H1 (cell line): ENCODE data around the gene ASB4. TPM values are rescaled to one million over a fixed set of nuclear protein-coding genes. Genes with fewer than 3 reads are reported as not detected.

ENCODE experiments used
- CTCF ChIA-PET: fragments of 300-600 bp; sonication (Branson Sonifier 250); formaldehyde crosslinking; loops from one replicate; lab custom pipeline; 2021; ENCODE audit not compliant: partially characterized antibody; lab: Charles Lee
- POLR2A ChIA-PET: fragments of 300-600 bp; sonication (Branson Sonifier 250); formaldehyde crosslinking; loops from one replicate; lab custom pipeline; 2021; ENCODE audit warnings: inconsistent platforms; ENCODE audit not compliant: partially characterized antibody; lab: Charles Lee
- DNase-seq, 2 experiments: peaks; one replicate each; pipeline versions ENCODE4 v3.0.0 to v3.0.0-alpha.2; 2010 to 2022; ENCODE audit warnings: low spot score in 2 of 2, low read depth in 1 of 2, mixed read lengths in 1 of 2
- FAIRE-seq: peaks from 2 replicates; lab custom pipeline; 2011; peaks lifted over from hg19 to GRCh38; lab: Jason Lieb, UNC
- H2AFZ ChIP-seq: 2 replicates; pipeline ENCODE4 v1.8.1; 2012; ENCODE audit warnings: low read length, inconsistent platforms
- H2AK5ac ChIP-seq: 2 replicates; pipeline ENCODE4 v1.6.1; 2013; ENCODE audit warnings: low read depth, low read length
- H2BK120ac ChIP-seq: replicated peaks from 2 replicates; pipeline ENCODE3; 2013; ENCODE audit warnings: low read depth, low read length, inconsistent platforms
- H2BK12ac ChIP-seq: 2 replicates; pipeline ENCODE4 v1.6.1; 2013; ENCODE audit warnings: low read depth, low read length
- H2BK15ac ChIP-seq: 2 replicates; pipeline ENCODE4 v1.6.1; 2013; ENCODE audit warnings: low read length
- H2BK20ac ChIP-seq: 2 replicates; pipeline ENCODE4 v1.6.1; 2013; ENCODE audit warnings: low read length
- H2BK5ac ChIP-seq: 2 replicates; pipeline ENCODE4 v1.6.1; 2013; ENCODE audit warnings: low read depth, low read length
- H3K14ac ChIP-seq: 2 replicates; pipeline ENCODE4 v1.6.1; 2013; ENCODE audit warnings: inconsistent platforms; ENCODE audit not compliant: insufficient read length
- H3K18ac ChIP-seq: 2 replicates; pipeline ENCODE4 v1.6.1; 2013; ENCODE audit warnings: low read length; ENCODE audit errors: extremely low read depth
- H3K23ac ChIP-seq: 2 replicates; pipeline ENCODE4 v1.6.1; 2013; ENCODE audit warnings: inconsistent platforms; ENCODE audit not compliant: insufficient read length
- H3K23me2 ChIP-seq: 2 replicates; pipeline ENCODE4 v1.6.1; 2013; ENCODE audit warnings: low read depth, low read length
- H3K27ac ChIP-seq: 2 replicates; pipeline ENCODE4 v1.6.1; 2011; ENCODE audit warnings: low read depth, low read length, inconsistent platforms
- H3K27me3 ChIP-seq, 4 experiments: replicated peaks in 1 of 4; 1 replicate in 1 of 4; 2 replicates in 3 of 4; pipeline versions ENCODE4 v1.6.1 to v1.8.1; 2011 to 2013; ENCODE audit warnings: low read length in 3 of 4, mild to moderate bottlenecking in 3 of 4, inconsistent platforms in 2 of 4, mixed read lengths in 2 of 4, moderate library complexity in 1 of 4; ENCODE audit not compliant: control insufficient read depth in 3 of 4, insufficient read depth in 3 of 4; ENCODE audit errors: extremely low read depth in 1 of 4
- H3K36me3 ChIP-seq, 4 experiments: 2 replicates each; pipeline versions ENCODE4 v1.6.1 to v1.8.1; 2011 to 2013; ENCODE audit warnings: mild to moderate bottlenecking in 4 of 4, low read length in 3 of 4, moderate library complexity in 2 of 4, control low read depth in 1 of 4, inconsistent platforms in 1 of 4; ENCODE audit not compliant: insufficient read depth in 4 of 4, control insufficient read depth in 2 of 4
- H3K4ac ChIP-seq: replicated peaks from 2 replicates; pipeline ENCODE3; 2013; ENCODE audit warnings: low read length, low read depth, mixed read lengths, inconsistent platforms; ENCODE audit not compliant: insufficient read length
- H3K4me1 ChIP-seq, 4 experiments: replicated peaks in 1 of 4; 1 replicate in 1 of 4; 2 replicates in 3 of 4; pipeline versions ENCODE4 v1.6.1 to v1.8.1; 2011 to 2013; ENCODE audit warnings: low read length in 3 of 4, inconsistent platforms in 2 of 4, mixed read lengths in 1 of 4; ENCODE audit not compliant: insufficient read depth in 4 of 4, control insufficient read depth in 3 of 4
- H3K4me2 ChIP-seq, 2 experiments: 2 replicates each; pipeline versions ENCODE4 v1.6.1 to v1.8.1; 2011 to 2013; ENCODE audit warnings: low read depth in 2 of 2, low read length in 2 of 2, control low read depth in 1 of 2, inconsistent platforms in 1 of 2, mild to moderate bottlenecking in 1 of 2; ENCODE audit not compliant: insufficient read depth in 1 of 2
- H3K4me3 ChIP-seq, 4 experiments: fragments of 200-600, 300-600 bp in 1 of 4; sonication (generic), shearing (Covaris generic), sonication (Bioruptor Twin) in 1 of 4; 2 replicates each; pipeline versions ENCODE4 v1.5.1 to v1.8.1; 2011 to 2016; ENCODE audit warnings: low read length in 4 of 4, low read depth in 3 of 4, control low read depth in 2 of 4, inconsistent platforms in 2 of 4, mild to moderate bottlenecking in 2 of 4, mixed read lengths in 1 of 4, moderate library complexity in 1 of 4; ENCODE audit not compliant: insufficient read depth in 2 of 4; ENCODE audit errors: extremely low read depth in 1 of 4
- H3K56ac ChIP-seq: replicated peaks from 2 replicates; pipeline ENCODE3; 2013; ENCODE audit warnings: low read depth, mild to moderate bottlenecking, mixed read lengths, low read length, inconsistent platforms; ENCODE audit not compliant: insufficient read length
- H3K79me1 ChIP-seq: 2 replicates; pipeline ENCODE4 v1.6.1; 2013; ENCODE audit warnings: low read depth, low read length, control low read depth
- H3K79me2 ChIP-seq, 2 experiments: 2 replicates each; pipeline versions ENCODE4 v1.6.1 to v1.8.1; 2012 to 2013; ENCODE audit warnings: low read length in 2 of 2, mild to moderate bottlenecking in 2 of 2, inconsistent platforms in 1 of 2; ENCODE audit not compliant: insufficient read depth in 2 of 2, control insufficient read depth in 1 of 2
- H3K9ac ChIP-seq, 4 experiments: replicated peaks in 1 of 4; 1 replicate in 1 of 4; 2 replicates in 3 of 4; pipeline versions ENCODE4 v1.6.1 to v1.8.1; 2011 to 2013; ENCODE audit warnings: low read depth in 3 of 4, low read length in 3 of 4, control low read depth in 2 of 4, mild to moderate bottlenecking in 2 of 4, moderate library complexity in 2 of 4, inconsistent platforms in 1 of 4; ENCODE audit errors: extremely low read depth in 1 of 4
- H3K9me3 ChIP-seq, 2 experiments: 2 replicates each; pipeline versions ENCODE4 v1.6.1 to v1.8.1; 2012 to 2013; ENCODE audit warnings: mild to moderate bottlenecking in 2 of 2, moderate library complexity in 2 of 2, control low read depth in 1 of 2, inconsistent platforms in 1 of 2, low read depth in 1 of 2, low read length in 1 of 2, mixed read lengths in 1 of 2; ENCODE audit not compliant: insufficient read depth in 2 of 2
- H4K20me1 ChIP-seq, 2 experiments: replicated peaks in 1 of 2; 2 replicates each; pipeline versions ENCODE3 to v1.8.1; 2011 to 2013; ENCODE audit warnings: inconsistent platforms in 2 of 2, low read length in 2 of 2, mild to moderate bottlenecking in 1 of 2; ENCODE audit not compliant: insufficient read depth in 2 of 2, control insufficient read depth in 1 of 2
- H4K5ac ChIP-seq: 2 replicates; pipeline ENCODE4 v1.6.1; 2013; ENCODE audit warnings: low read length, low read depth, mixed read lengths, inconsistent platforms; ENCODE audit not compliant: insufficient read length
- H4K8ac ChIP-seq: 2 replicates; pipeline ENCODE4 v1.8.0; 2013; ENCODE audit warnings: mild to moderate bottlenecking, moderate library complexity, low read length, inconsistent platforms; ENCODE audit not compliant: insufficient read depth; ENCODE audit errors: extremely low read depth
- H4K91ac ChIP-seq: replicated peaks from 2 replicates; pipeline ENCODE3; 2013; ENCODE audit warnings: low read length, mixed read lengths, inconsistent platforms; ENCODE audit not compliant: insufficient read length
- ATF3 ChIP-seq: IDR thresholded peaks from 2 replicates; pipeline ENCODE4 v1.6.1; 2011; ENCODE audit warnings: low read depth, mild to moderate bottlenecking, low read length; ENCODE audit not compliant: insufficient read depth
- BCL11A ChIP-seq, 2 experiments: IDR thresholded peaks; one replicate each; pipeline ENCODE4 v1.6.1; 2011; ENCODE audit warnings: low read depth in 2 of 2, low read length in 2 of 2, mild to moderate bottlenecking in 2 of 2
- CREB1 ChIP-seq: IDR thresholded peaks from 2 replicates; pipeline ENCODE4 v1.6.1; 2012; ENCODE audit warnings: inconsistent platforms
- EGR1 ChIP-seq: IDR thresholded peaks from 2 replicates; pipeline ENCODE4 v1.6.1; 2011; ENCODE audit warnings: low read depth, low read length, borderline replicate concordance
- JUN ChIP-seq: IDR thresholded peaks from 2 replicates; pipeline ENCODE4 v1.6.1; 2011; ENCODE audit warnings: low read depth, mild to moderate bottlenecking, improper control_type of control experiment, low read length
- KDM1A ChIP-seq: fragments of 200-600, 300-600 bp; sonication (generic); IDR thresholded peaks from 2 replicates; pipeline ENCODE4 v1.7.1; 2016; ENCODE audit warnings: mild to moderate bottlenecking, low read length, borderline replicate concordance
- MAFK ChIP-seq: IDR thresholded peaks from 2 replicates; pipeline ENCODE4 v1.6.1; 2012; ENCODE audit warnings: low read depth, mild to moderate bottlenecking, improper control_type of control experiment, low read length
- POLR2A ChIP-seq, 2 experiments: IDR thresholded peaks; 1 replicate in 1 of 2; 2 replicates in 1 of 2; pipeline ENCODE4 v1.6.1; 2011; ENCODE audit warnings: low read depth in 2 of 2, low read length in 2 of 2, mild to moderate bottlenecking in 2 of 2; ENCODE audit errors: control extremely low read depth in 1 of 2
- RAD21 ChIP-seq, 2 experiments: IDR thresholded peaks in 1 of 2; conservative IDR thresholded peaks in 1 of 2; 2 replicates each; pipeline ENCODE4 v1.6.1; 2011; ENCODE audit warnings: low read depth in 2 of 2, low read length in 2 of 2, improper control_type of control experiment in 1 of 2, inconsistent platforms in 1 of 2, mild to moderate bottlenecking in 1 of 2, moderate library complexity in 1 of 2
- RNF2 ChIP-seq: fragments of 200-900, 300-1000 bp; sonication (generic); IDR thresholded peaks from 2 replicates; pipeline ENCODE4 v1.7.1; 2016; ENCODE audit warnings: borderline replicate concordance, low read depth, mild to moderate bottlenecking, antibody characterized with exemption, low read length; ENCODE audit not compliant: poor library complexity, severe bottlenecking; ENCODE audit errors: missing control alignments
- SP1 ChIP-seq: IDR thresholded peaks from 2 replicates; pipeline ENCODE4 v1.6.1; 2011; ENCODE audit warnings: low read depth, low read length
- SP2 ChIP-seq: IDR thresholded peaks from 2 replicates; pipeline ENCODE4 v1.6.1; 2012; ENCODE audit warnings: mild to moderate bottlenecking, low read length, inconsistent platforms
- SRF ChIP-seq: IDR thresholded peaks from 2 replicates; pipeline ENCODE4 v1.6.1; 2011; ENCODE audit warnings: mild to moderate bottlenecking, low read depth, low read length, moderate library complexity
- TAF7 ChIP-seq: optimal IDR thresholded peaks from 2 replicates; pipeline ENCODE3; 2011; ENCODE audit warnings: low read depth, mild to moderate bottlenecking, inconsistent platforms, low read length, moderate library complexity, borderline replicate concordance
- TBP ChIP-seq: IDR thresholded peaks from 2 replicates; pipeline ENCODE4 v1.6.1; 2011; ENCODE audit warnings: low read depth, low read length, improper control_type of control experiment
- TCF12 ChIP-seq: IDR thresholded peaks from 2 replicates; pipeline ENCODE4 v1.6.1; 2011; ENCODE audit warnings: low read depth, mild to moderate bottlenecking, low read length
- polyA plus RNA-seq, 7 experiments: library from polyadenylated mRNA; depleted of rRNA in 3 of 7; stranded (reverse) in 5 of 7; unstranded in 2 of 7; fragments of >200 nt in 5 of 7; fragments of 200-250 nt in 2 of 7; gene quantifications; 1 replicate in 5 of 7; 2 replicates in 1 of 7; 4 replicates in 1 of 7; pipeline versions ENCODE4 v1.2.1 to v1.2.3, GENCODE V29; 2011 to 2013; ENCODE audit warnings: missing spikeins in 2 of 7, mixed read lengths in 2 of 7
- total RNA-seq: library from RNA; stranded (reverse); fragmentation: NEBNext Ultra II Directional; extraction: Animal tissue kit (Norgen Biotek cat#: 25700); gene quantifications from 2 replicates; pipeline ENCODE4 v1.2.1, GENCODE V29; 2021

ASB4 gene
- total and polyA plus RNA-seq, 2 of the 8 experiments (the other 6 are each of a cell fraction or from before 2014, with no cell fraction given): not detected

DNA sequence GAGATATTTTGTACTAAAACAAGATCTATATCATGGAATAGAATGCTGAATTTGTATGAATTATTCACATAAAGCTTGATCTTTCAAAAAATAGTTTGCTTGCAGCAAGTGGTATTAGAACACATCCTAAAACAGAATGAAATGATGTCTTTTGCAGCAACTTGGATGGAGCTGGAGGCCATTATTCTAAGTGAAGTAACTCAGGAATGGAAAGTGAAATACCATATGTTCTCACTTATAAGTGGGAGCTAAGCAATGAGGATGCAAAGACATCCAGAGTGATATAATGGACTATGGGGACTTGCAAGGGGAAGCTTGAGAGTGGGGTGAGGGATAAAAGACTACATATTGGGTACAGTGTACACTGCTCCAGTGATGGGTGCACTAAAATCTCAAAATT is 53.7 kb downstream of the ASB4 start:
- H3K4ac ChIP-seq: no peak overlapping the region
- H3K27ac ChIP-seq: no peak overlapping the region
- no peak overlapping the region for H2BK5ac ChIP-seq
- H4K5ac ChIP-seq: no peak overlapping the region
- H3K4me1 ChIP-seq: no peaks in the 10 kb centered on the region
- no peaks in the 10 kb centered on the region for H3K23me2 ChIP-seq
- H3K79me1 ChIP-seq: no peaks in the 10 kb centered on the region
- POLR2A ChIA-PET: no interaction called here
- H3K14ac ChIP-seq: no peak overlapping the region
- H2BK120ac ChIP-seq: no peak overlapping the region
- H3K18ac ChIP-seq: no peak overlapping the region
- no peak overlapping the region for H2AFZ ChIP-seq
- no peaks in the 10 kb centered on the region for H3K36me3 ChIP-seq
- FAIRE-seq (no peak), DNase-seq (no peak)
- H3K9ac ChIP-seq: no peak overlapping the region
- H4K20me1 ChIP-seq: no peaks in the 10 kb centered on the region
- no peak overlapping the region for H2BK15ac ChIP-seq
- no peak overlapping the region for H3K23ac ChIP-seq
- no peak overlapping the region for H4K8ac ChIP-seq
- no peak overlapping the region for H3K4me3 ChIP-seq
- no peaks in the 10 kb centered on the region for H3K79me2 ChIP-seq
- no peak overlapping the region for H3K4me2 ChIP-seq
- CTCF ChIA-PET: interaction anchor here (0.9 to 15.7 kb wide), 7 partner anchors 11 to 150 kb away, joined by 3 to 187 read pairs (median 3); no protein-coding TSS in a partner anchor
- no peak overlapping the region for H3K56ac ChIP-seq
- H2BK20ac ChIP-seq: no peak overlapping the region
- no peak overlapping the region for H4K91ac ChIP-seq
- peaks cover 0 to 1% (median 0%) of the 10 kb centered on the region in 4 experiments; a peak in 1 of 7 replicates for H3K27me3 ChIP-seq
- H2AK5ac ChIP-seq: no peak overlapping the region
- H2BK12ac ChIP-seq: no peak overlapping the region
- no peaks in the 10 kb centered on the region for H3K9me3 ChIP-seq
- TF ChIP-seq KDM1A (no peak), CREB1 (no peak), ATF3 (no peak), BCL11A (IDR thresholded peaks at IDR 0.05; ENCODE audit: low read depth in 2 of 2, low read length in 2 of 2) (no peak), SP2 (no peak), SP1 (no peak), MAFK (no peak), TAF7 (no peak), RNF2 (no peak), POLR2A (IDR thresholded peaks at IDR 0.05; ENCODE audit: control extremely low read depth in 1 of 2, low read depth in 2 of 2, low read length in 2 of 2) (no peak), TCF12 (no peak), EGR1 (no peak), TBP (no peak), RAD21 (IDR thresholded peaks at IDR 0.05 in 1 of 2, conservative IDR thresholded peaks at IDR 0.05 in 1 of 2; ENCODE audit: low read depth in 2 of 2, low read length in 2 of 2) (no peak), JUN (no peak), SRF (no peak)
